Measurements from ENCODE around the gene USP6NL. TPM values are rescaled to one million over a fixed set of nuclear protein-coding genes. Genes with fewer than 3 reads are reported as not detected.
"Not testable (repeated sequence)": the region's sequence is repeated elsewhere in the genome, so short reads cannot be mapped to it uniquely, and the experiment has no call there.

USP6NL gene
- total RNA-seq: 19.2 and 19.5 TPM in 2 replicates

DNA sequence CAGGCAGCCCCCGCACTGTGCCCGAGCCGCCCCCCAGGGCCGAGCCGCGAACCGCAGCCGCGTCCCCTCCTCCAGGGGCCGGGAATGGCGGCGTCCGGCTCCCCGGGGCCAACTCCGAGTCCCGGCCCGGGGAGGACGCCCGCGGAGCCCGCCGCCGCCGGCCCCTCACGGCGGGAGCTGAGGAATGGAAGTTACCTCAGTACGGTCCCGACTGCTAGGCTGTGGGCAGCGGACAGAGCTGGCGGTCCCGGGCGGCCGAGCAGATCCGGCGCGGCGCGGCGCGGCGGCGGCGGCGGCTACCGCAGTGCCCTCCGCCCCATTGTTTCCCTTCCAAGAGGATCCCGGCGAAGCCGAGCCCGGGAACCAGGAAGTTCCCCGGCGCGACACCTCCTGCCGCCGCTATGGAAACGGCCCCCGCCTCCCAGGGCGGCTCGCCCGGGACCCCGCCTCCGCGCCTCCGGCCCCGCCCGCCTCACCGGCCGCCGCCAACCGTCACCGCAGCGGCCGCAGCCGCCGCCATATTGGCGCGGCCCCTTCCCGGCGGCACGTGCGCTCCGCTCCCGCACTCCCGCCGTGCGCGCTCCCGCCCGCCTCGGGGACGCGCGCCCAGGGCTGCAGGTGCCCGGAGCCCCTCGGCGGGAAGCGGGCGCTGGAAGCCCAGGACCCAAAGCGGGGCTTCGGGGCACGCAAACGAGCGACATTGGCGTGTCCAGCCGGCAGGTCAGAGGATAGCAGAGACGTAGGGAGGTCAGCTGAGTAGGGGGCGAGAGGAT lies at the start of gene USP6NL:
Gene USP6NL, minus strand, starts transcription at position 403 of the 773 bp plus-strand sequence. CDS start 14,016 bp downstream, outside the sequence.
- DNase-seq (ENCODE audit: low read depth, low spot score): peak; percentile 41

- DNase-seq (ENCODE audit: low read depth, low spot score): no peak
These were observed 47.4 kb upstream of the USP6NL start for GRCh38 chr10:11658801-11659368.

DNA sequence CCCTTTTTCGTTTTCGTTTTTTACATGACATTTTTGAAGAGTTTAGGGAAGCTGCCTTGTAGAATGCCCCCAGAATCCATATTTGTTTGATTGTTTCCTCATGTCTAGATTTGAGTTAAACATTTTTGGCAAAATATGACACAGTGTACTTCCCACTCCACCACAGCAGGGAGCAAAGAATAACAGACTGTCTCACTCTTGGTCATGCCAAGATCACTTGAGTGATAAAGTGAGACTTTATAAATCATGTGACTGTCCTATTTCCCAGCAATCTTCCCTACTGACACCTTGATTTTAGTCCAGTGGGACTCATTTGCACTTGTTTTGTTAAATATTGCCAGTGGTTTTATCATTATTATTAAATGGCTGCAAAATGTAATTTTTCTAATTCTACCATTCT lies 44.4 kb upstream of the USP6NL start:
- DNase-seq (ENCODE audit: low read depth, low spot score): no peak

DNA sequence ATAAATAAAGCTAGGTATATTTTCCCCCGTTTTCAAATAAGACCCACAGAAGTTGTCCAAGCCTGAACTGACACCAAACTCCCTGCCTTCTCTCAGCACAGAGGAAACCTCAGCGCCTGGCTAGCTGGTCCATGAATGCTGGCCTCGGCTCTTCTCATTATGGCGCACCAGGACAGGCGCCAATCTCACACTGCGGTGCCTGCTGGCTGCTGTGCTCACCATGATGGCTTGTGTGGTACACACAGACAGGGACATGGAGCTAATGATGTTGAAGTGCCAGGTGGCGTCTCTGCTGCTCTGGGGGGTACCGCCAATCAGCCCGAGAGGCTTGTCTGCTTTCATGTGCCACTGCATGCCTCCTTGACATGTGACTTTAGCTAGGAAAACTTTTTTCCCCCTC lies 43.2 kb upstream of the USP6NL start:
- DNase-seq (ENCODE audit: low read depth, low spot score): no peak

DNA sequence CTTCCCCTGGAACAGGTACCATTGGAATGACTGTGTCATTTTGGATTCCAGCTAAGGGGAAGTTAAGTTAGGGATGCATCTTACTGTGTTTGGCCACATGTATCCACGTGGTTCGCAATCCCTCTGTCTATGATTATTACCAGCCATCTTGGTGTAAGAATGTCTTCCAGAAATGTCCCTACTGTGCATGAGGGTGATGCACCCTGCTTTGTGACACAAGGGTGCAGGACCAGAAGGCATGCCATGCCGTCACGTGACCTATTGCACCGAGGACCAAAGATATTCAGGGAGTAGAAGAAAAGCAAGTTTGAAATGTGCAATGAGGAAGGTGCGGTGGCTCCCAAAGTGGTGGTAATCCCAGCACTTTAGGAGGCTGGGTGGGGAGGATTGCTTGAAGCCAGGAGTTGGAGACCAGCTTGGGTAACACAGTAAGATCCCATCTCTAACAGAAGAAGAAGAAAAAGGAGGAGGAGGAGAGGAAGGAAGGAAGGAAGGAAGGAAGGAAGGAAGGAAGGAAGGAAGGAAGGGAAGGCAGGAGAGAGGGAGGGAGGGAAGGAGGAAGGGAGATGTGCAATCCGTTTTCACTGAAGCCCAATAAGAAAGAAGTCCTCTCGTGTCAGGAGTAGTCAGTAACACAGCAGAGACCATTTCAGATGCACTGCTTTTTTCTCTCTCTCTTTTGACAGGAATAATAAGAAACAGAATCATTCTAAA lies 42.5 kb upstream of the USP6NL start:
- no peak for DNase-seq (ENCODE audit: low read depth, low spot score)

DNA sequence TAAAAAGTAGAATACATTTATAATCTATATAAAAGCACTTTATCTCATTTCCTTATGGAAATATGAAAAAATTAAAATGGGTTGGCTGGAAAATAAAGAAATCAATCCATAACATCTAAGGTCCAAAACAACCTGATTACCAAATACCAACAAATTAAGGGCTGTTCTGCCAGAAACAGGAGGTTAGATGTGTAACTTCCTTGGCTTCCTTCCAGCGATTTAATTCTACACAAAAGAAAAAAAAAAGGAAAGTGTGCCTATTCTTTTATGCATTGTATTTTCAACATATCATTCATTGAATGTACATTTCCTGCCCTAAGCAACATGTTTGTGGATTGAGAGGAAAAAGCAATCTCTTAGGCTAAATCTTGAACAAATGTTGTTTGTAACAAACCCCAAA lies 36.2 kb upstream of the USP6NL start:
- DNase-seq (ENCODE audit: low read depth, low spot score): peak; percentile 43

DNA sequence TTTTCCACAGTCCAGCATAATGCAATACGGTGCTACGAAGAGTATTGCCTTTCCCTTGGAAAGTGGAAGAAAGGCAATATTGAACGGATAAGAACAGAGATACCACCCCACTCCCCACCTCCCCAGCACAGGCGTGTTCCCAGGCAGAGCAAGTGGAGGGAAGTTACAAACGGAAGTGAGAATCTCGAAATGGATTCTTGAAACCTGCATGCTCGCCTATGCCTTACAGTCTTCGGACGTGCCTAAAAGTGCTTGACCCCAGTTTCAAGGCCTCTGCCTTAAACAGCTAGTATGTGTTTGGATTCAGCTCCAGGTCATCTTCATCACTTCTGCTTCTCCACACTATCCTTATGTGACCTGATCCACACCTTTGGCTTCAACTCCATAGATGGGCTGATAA lies 35.0 kb upstream of the USP6NL start:
- no peak for DNase-seq (ENCODE audit: low read depth, low spot score)

- no peak for DNase-seq (ENCODE audit: low read depth, low spot score)
These were observed 31.6 kb upstream of the USP6NL start for GRCh38 chr10:11643039-11643438.

GRCh38 chr10:11642566-11642965 lies 31.1 kb upstream of the USP6NL start:
- DNase-seq (ENCODE audit: low read depth, low spot score): no peak

- DNase-seq (ENCODE audit: low read depth, low spot score): no peak
These were observed 28.7 kb upstream of the USP6NL start for GRCh38 chr10:11639849-11640764.

- DNase-seq (ENCODE audit: low read depth, low spot score): no peak
These were observed 27.9 kb upstream of the USP6NL start for GRCh38 chr10:11639362-11639761.

- no peak for DNase-seq (ENCODE audit: low read depth, low spot score)
These were observed 26.7 kb upstream of the USP6NL start for GRCh38 chr10:11638055-11638698.

DNA sequence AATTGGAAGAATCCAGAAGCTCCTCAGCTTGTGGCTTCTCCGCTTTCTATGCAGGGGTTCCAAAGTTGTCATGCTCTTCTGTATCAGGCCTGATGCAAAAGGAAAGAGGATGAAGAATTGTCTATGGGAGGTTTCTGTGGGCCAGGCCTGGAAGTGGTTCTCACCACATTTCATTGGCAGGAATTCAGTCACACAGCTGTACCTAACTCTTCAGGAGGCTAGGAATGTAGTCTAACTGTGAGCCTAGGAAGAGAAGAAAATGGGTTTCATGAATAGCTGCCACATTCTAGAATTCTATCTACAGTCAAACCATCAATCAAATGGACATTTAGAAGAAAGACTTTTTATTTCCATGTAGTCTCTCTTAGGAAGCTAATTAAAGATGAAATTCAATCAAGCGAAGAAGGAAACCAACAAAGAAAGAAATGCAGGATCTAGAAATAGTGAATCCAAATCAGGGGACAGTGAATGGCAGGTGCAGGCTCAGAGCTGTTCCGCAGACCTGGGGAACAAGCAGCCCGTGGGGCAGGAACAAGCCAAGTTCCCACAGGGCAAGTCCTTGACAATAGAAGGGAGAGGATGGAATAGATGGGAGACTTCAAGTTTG lies 25.4 kb upstream of the USP6NL start:
- no peak for DNase-seq (ENCODE audit: low read depth, low spot score)

- DNase-seq (ENCODE audit: low read depth, low spot score): no peak
These were observed 20.6 kb upstream of the USP6NL start for GRCh38 chr10:11631890-11632587.

DNA sequence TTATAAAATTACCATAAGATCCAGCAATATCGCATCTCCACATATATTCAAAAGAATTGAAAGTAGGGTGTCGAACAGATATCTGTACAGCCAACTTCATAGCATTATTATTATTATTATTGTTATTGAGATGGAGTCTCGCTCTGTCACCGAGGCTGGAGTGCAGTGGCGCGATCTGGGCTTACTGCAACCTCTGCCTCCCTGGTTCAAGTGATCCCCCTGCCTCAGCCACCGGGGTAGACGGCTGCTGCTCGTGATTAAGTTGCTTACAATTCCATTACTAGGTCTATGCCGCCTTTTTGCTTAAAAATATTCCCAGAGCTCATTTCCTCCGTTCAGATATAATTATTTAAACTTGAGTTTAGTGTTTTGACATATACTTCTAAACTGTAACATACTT lies 19.8 kb upstream of the USP6NL start:
- DNase-seq (ENCODE audit: low read depth, low spot score): no peak

- no peak for DNase-seq (ENCODE audit: low read depth, low spot score)
These were observed 18.3 kb upstream of the USP6NL start for GRCh38 chr10:11629731-11630130.

GRCh38 chr10:11627941-11628340 lies 16.5 kb upstream of the USP6NL start:
- not testable (repeated sequence) for DNase-seq (ENCODE audit: low read depth, low spot score)

GRCh38 chr10:11626071-11626470 lies 14.6 kb upstream of the USP6NL start:
- no peak for DNase-seq (ENCODE audit: low read depth, low spot score)

DNA sequence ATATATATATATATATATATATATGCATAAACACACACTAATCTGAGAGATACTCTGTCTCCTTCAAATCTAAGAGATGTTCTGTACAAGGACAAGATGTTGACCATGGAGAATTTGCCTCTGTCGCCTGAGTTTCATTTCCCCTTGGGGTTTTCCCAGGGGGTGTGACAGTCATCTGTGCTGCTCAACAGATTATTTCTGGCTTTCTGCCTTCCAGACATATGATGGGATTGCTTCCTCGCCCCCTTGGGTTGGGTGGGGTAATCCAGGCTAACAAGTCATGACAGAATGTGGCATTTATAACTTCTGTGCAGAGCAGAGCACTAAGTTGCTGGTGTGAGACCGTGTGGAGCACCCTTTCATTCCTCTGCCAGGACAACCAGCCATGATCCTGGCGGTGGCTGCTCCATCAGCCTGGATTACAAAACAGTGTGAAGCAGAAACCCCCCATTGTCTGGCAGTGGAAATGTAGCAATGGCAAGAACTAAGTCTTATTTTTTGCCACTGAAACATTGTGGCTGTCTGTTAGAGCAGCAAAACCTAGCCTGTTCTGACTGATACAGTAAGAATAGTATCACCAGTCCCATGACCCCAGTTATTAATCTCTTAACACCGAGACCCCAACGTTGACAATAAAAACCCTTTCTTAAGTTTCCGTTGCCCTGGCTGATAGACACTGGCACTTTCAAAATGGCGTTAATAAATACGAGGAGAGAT lies 13.7 kb upstream of the USP6NL start:
- no peak for DNase-seq (ENCODE audit: low read depth, low spot score)
